Skeletal muscle tissue (tissue), 4 donors: ENCODE data around the gene CHAMP1. TPM values are rescaled to one million over a fixed set of nuclear protein-coding genes. Genes with fewer than 3 reads are reported as not detected.

Source experiments
- H3K27ac ChIP-seq: one replicate; pipeline ENCODE4 v1.7.0; 2013; ENCODE audit warnings: mild to moderate bottlenecking, low read depth, low read length, inconsistent platforms
- H3K27me3 ChIP-seq, 3 donors: one replicate each; pipeline ENCODE4 v1.7.0; 2013; ENCODE audit warnings: low read length in 3 of 3; ENCODE audit not compliant: control insufficient read depth in 3 of 3, insufficient read depth in 3 of 3
- H3K36me3 ChIP-seq, 3 donors: one replicate each; pipeline ENCODE4 v1.7.0; 2013; ENCODE audit warnings: low read length in 3 of 3; ENCODE audit not compliant: control insufficient read depth in 3 of 3, insufficient read depth in 3 of 3
- H3K4me1 ChIP-seq, 3 donors: one replicate each; pipeline ENCODE4 v1.7.0; 2013; ENCODE audit warnings: low read length in 3 of 3, mild to moderate bottlenecking in 3 of 3; ENCODE audit not compliant: control insufficient read depth in 3 of 3, insufficient read depth in 3 of 3
- H3K4me3 ChIP-seq, 3 donors: one replicate each; pipeline ENCODE4 v1.7.0; 2013; ENCODE audit warnings: low read length in 3 of 3
- H3K9ac ChIP-seq, 3 donors: one replicate each; pipeline ENCODE4 v1.7.0; 2013; ENCODE audit warnings: low read length in 3 of 3, mild to moderate bottlenecking in 3 of 3, moderate library complexity in 2 of 3, low read depth in 1 of 3
- H3K9me3 ChIP-seq, 3 donors: one replicate each; pipeline ENCODE4 v1.7.0; 2013; ENCODE audit warnings: low read length in 3 of 3; ENCODE audit not compliant: control insufficient read depth in 3 of 3
- total RNA-seq: library from RNA; depleted of rRNA; stranded (reverse); fragments of >200 nt; gene quantifications from one replicate; pipeline ENCODE4 v1.2.3, GENCODE V29; 2014
- donor health status: Osteomylitis.

CHAMP1 gene
- total RNA-seq, 1 donor from 2014 or later: 5.2 TPM

DNA sequence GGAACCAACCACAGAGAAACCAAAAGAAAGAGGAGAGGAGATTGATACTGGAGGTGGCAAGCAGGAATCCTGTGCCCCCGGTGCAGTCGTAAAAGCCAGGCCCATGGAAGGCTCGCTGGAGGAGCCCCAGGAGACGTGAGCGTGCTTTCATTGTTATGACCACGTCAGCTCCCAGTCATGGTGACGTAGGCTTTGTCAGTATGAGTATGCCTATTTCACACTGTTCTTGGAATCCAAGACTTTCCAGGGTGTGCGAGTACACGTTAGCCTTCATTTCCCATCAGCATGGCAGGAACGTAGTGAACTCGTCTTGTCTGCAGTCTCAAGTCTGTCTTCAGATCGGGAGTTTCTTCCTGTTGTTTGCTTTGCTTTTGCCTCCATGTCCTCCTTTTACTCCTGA is 15.4 kb upstream of the CHAMP1 start:
- Histone ChIP-seq H3K9me3 (no peaks in the 10 kb centered on the region), H3K4me1 (no peaks in the 10 kb centered on the region), H3K27ac (no peak overlapping the region), H3K9ac (no peak overlapping the region), H3K27me3 (no peaks in the 10 kb centered on the region), H3K4me3 (no peak overlapping the region), H3K36me3 (peaks cover 34 to 49% (median 47%) of the 10 kb centered on the region in 3 donors)

DNA sequence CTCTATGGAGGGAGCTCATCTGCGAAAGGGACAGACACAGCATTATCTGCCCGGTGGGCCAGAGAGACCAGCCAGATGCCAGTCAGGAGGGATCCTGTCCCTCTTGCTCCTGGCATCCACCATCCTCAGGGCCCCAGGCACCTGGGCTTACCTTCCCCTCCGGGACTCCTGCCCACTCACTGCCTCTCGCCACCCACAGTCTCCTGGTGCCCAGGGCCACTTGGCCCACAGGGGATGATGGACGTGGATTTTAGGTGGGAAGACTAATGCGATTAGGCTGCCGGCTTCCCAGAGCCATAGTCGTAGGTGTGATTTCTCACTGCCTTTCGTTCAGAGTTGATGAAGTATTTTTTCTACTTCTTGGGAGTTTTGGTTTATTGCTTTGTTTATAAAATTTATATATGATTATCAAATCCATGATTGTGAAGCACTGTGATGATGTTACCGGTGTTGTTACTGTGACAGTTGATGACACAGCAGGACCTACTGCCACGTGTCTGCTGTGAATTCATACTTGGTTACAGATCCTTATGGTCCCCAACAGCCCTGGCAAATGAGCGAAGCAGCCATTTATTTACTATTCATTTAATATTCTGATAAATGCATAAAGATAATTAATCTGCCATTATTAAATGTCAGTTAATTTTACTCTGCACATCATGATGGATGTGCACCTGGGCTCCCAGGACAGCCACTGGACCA is 14.5 kb upstream of the CHAMP1 start:
- peaks cover 38 to 57% (median 56%) of the 10 kb centered on the region in 3 donors for H3K36me3 ChIP-seq
- no peaks in the 10 kb centered on the region for H3K4me1 ChIP-seq
- H3K9ac ChIP-seq: no peak overlapping the region
- H3K27me3 ChIP-seq: no peaks in the 10 kb centered on the region
- no peak overlapping the region for H3K27ac ChIP-seq
- H3K9me3 ChIP-seq: no peaks in the 10 kb centered on the region
- H3K4me3 ChIP-seq: no peak overlapping the region

- Histone ChIP-seq H3K9ac (no peak overlapping the region), H3K36me3 (peaks cover 40 to 56% (median 53%) of the 10 kb centered on the region in 3 donors), H3K27ac (no peak overlapping the region), H3K4me1 (no peaks in the 10 kb centered on the region), H3K9me3 (no peaks in the 10 kb centered on the region), H3K27me3 (no peaks in the 10 kb centered on the region), H3K4me3 (no peak overlapping the region)
These were observed 10.5 kb upstream of the CHAMP1 start for GRCh38 chr13:114303700-114304327.

DNA sequence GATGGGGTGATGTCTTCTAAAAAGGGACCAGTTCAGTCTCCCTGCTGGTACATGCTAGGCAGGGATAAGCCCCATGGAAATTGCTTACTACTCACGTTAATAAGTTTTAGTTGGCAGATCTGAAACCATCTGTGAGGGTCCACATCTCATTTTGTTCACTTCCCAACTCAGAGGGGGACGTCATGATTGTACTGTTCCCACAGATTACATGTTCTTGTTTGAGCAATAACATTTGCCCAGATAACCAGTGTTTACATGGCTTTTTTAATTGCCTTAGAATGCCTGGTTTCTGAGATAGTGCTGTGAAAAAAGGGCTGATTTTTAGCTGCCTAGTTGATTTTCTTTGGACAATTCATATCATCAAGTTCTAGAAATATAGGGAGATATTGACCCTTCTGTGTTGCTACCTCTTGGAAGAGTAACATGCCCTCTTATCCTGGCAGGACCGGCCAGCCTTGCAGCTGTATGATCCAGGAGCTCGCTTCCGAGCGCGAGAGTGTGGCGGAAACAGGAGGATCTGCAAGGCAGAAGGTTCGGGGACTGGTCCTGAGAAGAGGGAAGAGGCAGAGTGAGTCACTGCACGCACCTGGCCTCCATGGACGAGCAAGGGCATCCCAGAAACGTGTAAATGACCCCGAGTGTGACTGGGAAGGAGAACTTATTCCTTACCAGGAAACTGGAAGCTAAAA is 9.8 kb upstream of the CHAMP1 start:
- Histone ChIP-seq H3K4me1 (peaks cover under 1 to 4% (median under 1%) of the 10 kb centered on the region in 3 donors), H3K36me3 (peaks cover 35 to 50% (median 50%) of the 10 kb centered on the region in 3 donors)

GRCh38 chr13:114309086-114309485 is 5.2 kb upstream of the CHAMP1 start:
- H3K4me1 ChIP-seq: peaks cover 5 to 16% (median 5%) of the 10 kb centered on the region in 3 donors
- no peak overlapping the region for H3K4me3 ChIP-seq
- no peaks in the 10 kb centered on the region for H3K9me3 ChIP-seq
- no peak overlapping the region for H3K27ac ChIP-seq
- H3K9ac ChIP-seq: no peak overlapping the region
- peaks cover 12 to 19% (median 19%) of the 10 kb centered on the region in 3 donors for H3K36me3 ChIP-seq
- H3K27me3 ChIP-seq: no peaks in the 10 kb centered on the region

More for the DNA sequence above, 9.8 kb upstream of the CHAMP1 start:
- Histone ChIP-seq H3K9ac (no peak overlapping the region), H3K9me3 (no peaks in the 10 kb centered on the region), H3K27ac (no peak overlapping the region), H3K27me3 (no peaks in the 10 kb centered on the region), H3K4me3 (no peak overlapping the region)

GRCh38 chr13:114309806-114310410 is 4.4 kb upstream of the CHAMP1 start:
- Histone ChIP-seq H3K27ac (no peak overlapping the region), H3K9ac (peak overlapping the region in 1 of 3 donors; percentile 25), H3K27me3 (no peaks in the 10 kb centered on the region), H3K36me3 (peaks cover 10 to 14% (median 12%) of the 10 kb centered on the region in 3 donors), H3K9me3 (no peaks in the 10 kb centered on the region), H3K4me3 (no peak overlapping the region), H3K4me1 (peaks cover 5 to 18% (median 7%) of the 10 kb centered on the region in 3 donors)

GRCh38 chr13:114310956-114311355 is 3.3 kb upstream of the CHAMP1 start:
- Histone ChIP-seq H3K27me3 (no peaks in the 10 kb centered on the region), H3K4me1 (peaks cover 12 to 24% (median 15%) of the 10 kb centered on the region in 3 donors), H3K4me3 (no peak overlapping the region), H3K27ac (no peak overlapping the region), H3K36me3 (peaks cover 9 to 11% (median 10%) of the 10 kb centered on the region in 3 donors), H3K9me3 (no peaks in the 10 kb centered on the region), H3K9ac (no peak overlapping the region)

GRCh38 chr13:114311387-114311786 is 2.9 kb upstream of the CHAMP1 start:
- Histone ChIP-seq H3K9me3 (no peaks in the 10 kb centered on the region), H3K4me1 (peaks cover 12 to 24% (median 15%) of the 10 kb centered on the region in 3 donors), H3K36me3 (peaks cover 8 to 9% (median 8%) of the 10 kb centered on the region in 3 donors), H3K27ac (no peak overlapping the region), H3K9ac (no peak overlapping the region), H3K27me3 (no peaks in the 10 kb centered on the region), H3K4me3 (no peak overlapping the region)

GRCh38 chr13:114311908-114312307 is 2.4 kb upstream of the CHAMP1 start:
- H3K9ac ChIP-seq: no peak overlapping the region
- no peak overlapping the region for H3K4me3 ChIP-seq
- H3K4me1 ChIP-seq: peaks cover 12 to 24% (median 18%) of the 10 kb centered on the region in 3 donors
- H3K36me3 ChIP-seq: peaks cover 3 to 4% (median 3%) of the 10 kb centered on the region in 3 donors
- no peak overlapping the region for H3K27ac ChIP-seq
- no peaks in the 10 kb centered on the region for H3K27me3 ChIP-seq
- no peaks in the 10 kb centered on the region for H3K9me3 ChIP-seq
